Measurements from ENCODE around the gene XNDC1N. TPM values are rescaled to one million over a fixed set of nuclear protein-coding genes. Genes with fewer than 3 reads are reported as not detected.

Gene XNDC1N
- total and polyA plus RNA-seq, 9 of the 15 experiments (the other 6 are each of a cell fraction or from before 2014, with no cell fraction given), result 6.8 to 11.4 (median 9.7) TPM

- Histone ChIP-seq H4K20me1 (replicated peaks; ENCODE audit: control insufficient read depth, insufficient read depth, low read length) (peaks cover 7% of the 10 kb centered on the region), H3K9me3 (replicated peaks; ENCODE audit: control insufficient read depth, insufficient read depth, low read depth, low read length) (no peaks in the 10 kb centered on the region), H3K27ac (ENCODE audit: extremely low read depth, low read depth, low read length) (no peak overlapping the region), H3K36me3 (ENCODE audit: control insufficient read depth, insufficient read depth, low read length) (peaks cover 31% of the 10 kb centered on the region), H3K4me1 (replicated peaks in 1 of 2; ENCODE audit: control insufficient read depth in 2 of 2, insufficient read depth in 2 of 2, low read length in 2 of 2) (peaks cover 0 to 20% of the 10 kb centered on the region in 2 experiments; a peak in 2 of 5 replicates), H3K9me1 (ENCODE audit: control insufficient read depth, insufficient read depth, low read length) (no peaks in the 10 kb centered on the region), H3K4me2 (ENCODE audit: insufficient read depth, low read length) (no peak overlapping the region), H2AFZ (ENCODE audit: low read depth, low read length) (no peak overlapping the region), H3K27me3 (ENCODE audit: control insufficient read depth in 2 of 2, insufficient read depth in 2 of 2, low read length in 2 of 2) (no peaks in the 10 kb centered on the region), H3K9ac (ENCODE audit: insufficient read depth in 1 of 2, low read depth in 2 of 2, low read length in 2 of 2) (no peak overlapping the region), H3K4me3 (no peak overlapping the region), H3K79me2 (ENCODE audit: control insufficient read depth, insufficient read depth, low read length) (peaks cover 72% of the 10 kb centered on the region)
- 0 out of 2 replicates have a peak, but pooled peaks have one; percentile 20 for TF ChIP-seq MAFG (tag; conservative IDR thresholded peaks at IDR 0.05)
- TF ChIP-seq RAD21 (CRISPR knock-in tag; conservative IDR thresholded peaks at IDR 0.05 in 1 of 2, IDR thresholded peaks at IDR 0.05 in 1 of 2), result no peak
- no peak for TF ChIP-seq TCF7L2 (IDR thresholded peaks at IDR 0.05; ENCODE audit: low read depth, low read length)
- no peak for TF ChIP-seq NBN (IDR thresholded peaks at IDR 0.05; ENCODE audit: low read depth)
- no peak for TF ChIP-seq ZNF436 (CRISPR knock-in tag; IDR thresholded peaks at IDR 0.05)
- WGBS (ENCODE audit: insufficient coverage, low coverage, missing lambda C conversion rate), result 68% methylated on average over 6 of the region's 6 CpGs
- ChIA-PET CTCF (ENCODE audit: low intra/inter-chr PET ratio) (no interaction called here), POLR2A (interaction anchor here (1.0 to 2.6 kb wide), 2 partner anchors 7 to 37 kb away, joined by 3 to 11 read pairs; no protein-coding TSS in a partner anchor)
- in situ Hi-C loops (cut with MboI) (no loop called here), intact Hi-C loops (cut with micrococcal nuclease) (no loop called here)
- BruUV-seq (replicated peaks), result no TSS peak
- no peak for DNase-seq (ENCODE audit: extremely low read depth in 1 of 4, low spot score in 3 of 4)
- no peak; the same call in 2 of the 3 replicates for ATAC-seq
- FAIRE-seq, result no peak
Observed at GRCh38 chr11:71940561-71941219, 12.3 kb upstream of the XNDC1N start.
